Lower leg skin (tissue), 4 donors: ENCODE measurements around the gene DSTN. TPM values are rescaled to one million over a fixed set of nuclear protein-coding genes. Genes with fewer than 3 reads are reported as not detected.

Source experiments
- DNase-seq, 2 donors: peaks; one replicate each; pipeline ENCODE4 v3.0.0-alpha.2; 2019; ENCODE audit warnings: low spot score in 2 of 2
- H3K4me3 ChIP-seq: fragments of 200-600 bp; sonication (generic); 2 replicates; pipeline ENCODE4 v1.5.1; 2017; ENCODE audit warnings: mild to moderate bottlenecking, low read depth; ENCODE audit not compliant: poor library complexity, severe bottlenecking
- POLR2A ChIP-seq, 2 donors: fragments of 450-650 bp; IDR thresholded peaks; one replicate each; pipeline ENCODE4 v1.6.1; 2016 to 2017; ENCODE audit warnings: antibody characterized with exemption in 2 of 2, mild to moderate bottlenecking in 1 of 2, moderate library complexity in 1 of 2
- WGBS, 2 donors: methylation state at CpG; one replicate each; pipeline ENCODE4 v1.1.5; 2018; 5-methylcytosine and 5-hydroxymethylcytosine counted together
- intact Hi-C: fragments of 100-400 bp; cut with DNase I; formaldehyde crosslinking; loops from one replicate; pipeline ENCODE4 v1.15.0; 2023; ENCODE audit warnings: low total_unique reads
- total RNA-seq, 4 donors: library from RNA; depleted of rRNA; stranded (reverse); fragments of >200 nt; gene quantifications; one replicate each; pipeline ENCODE4 v1.1.0, GENCODE V29; 2016
- TF ChIP-seq, protein P1 (sequence below), 3 donors: fragments of 450-650 bp; IDR thresholded peaks; one replicate each; pipeline ENCODE4 v1.5.1; 2016; ENCODE audit warnings: antibody characterized with exemption in 3 of 3, mild to moderate bottlenecking in 3 of 3, moderate library complexity in 2 of 3

The DSTN gene
- total RNA-seq, 4 donors from 2014 or later = 237 to 335 (median 290) TPM

GRCh38 chr20:17642404-17643269, 72.8 kb downstream of the DSTN start:
- intact Hi-C loops = no loop called here
- TF ChIP-seq POLR2A (IDR thresholded peaks at IDR 0.05) = no peak
- TF ChIP-seq, protein P1, sequence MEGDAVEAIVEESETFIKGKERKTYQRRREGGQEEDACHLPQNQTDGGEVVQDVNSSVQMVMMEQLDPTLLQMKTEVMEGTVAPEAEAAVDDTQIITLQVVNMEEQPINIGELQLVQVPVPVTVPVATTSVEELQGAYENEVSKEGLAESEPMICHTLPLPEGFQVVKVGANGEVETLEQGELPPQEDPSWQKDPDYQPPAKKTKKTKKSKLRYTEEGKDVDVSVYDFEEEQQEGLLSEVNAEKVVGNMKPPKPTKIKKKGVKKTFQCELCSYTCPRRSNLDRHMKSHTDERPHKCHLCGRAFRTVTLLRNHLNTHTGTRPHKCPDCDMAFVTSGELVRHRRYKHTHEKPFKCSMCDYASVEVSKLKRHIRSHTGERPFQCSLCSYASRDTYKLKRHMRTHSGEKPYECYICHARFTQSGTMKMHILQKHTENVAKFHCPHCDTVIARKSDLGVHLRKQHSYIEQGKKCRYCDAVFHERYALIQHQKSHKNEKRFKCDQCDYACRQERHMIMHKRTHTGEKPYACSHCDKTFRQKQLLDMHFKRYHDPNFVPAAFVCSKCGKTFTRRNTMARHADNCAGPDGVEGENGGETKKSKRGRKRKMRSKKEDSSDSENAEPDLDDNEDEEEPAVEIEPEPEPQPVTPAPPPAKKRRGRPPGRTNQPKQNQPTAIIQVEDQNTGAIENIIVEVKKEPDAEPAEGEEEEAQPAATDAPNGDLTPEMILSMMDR (IDR thresholded peaks at IDR 0.05) = no peak
- 80 to 82% methylated on average over 19 of the region's 19 CpGs for WGBS, 2 donors
- H3K4me3 ChIP-seq = no peak overlapping the region
- no peak for DNase-seq

DNA sequence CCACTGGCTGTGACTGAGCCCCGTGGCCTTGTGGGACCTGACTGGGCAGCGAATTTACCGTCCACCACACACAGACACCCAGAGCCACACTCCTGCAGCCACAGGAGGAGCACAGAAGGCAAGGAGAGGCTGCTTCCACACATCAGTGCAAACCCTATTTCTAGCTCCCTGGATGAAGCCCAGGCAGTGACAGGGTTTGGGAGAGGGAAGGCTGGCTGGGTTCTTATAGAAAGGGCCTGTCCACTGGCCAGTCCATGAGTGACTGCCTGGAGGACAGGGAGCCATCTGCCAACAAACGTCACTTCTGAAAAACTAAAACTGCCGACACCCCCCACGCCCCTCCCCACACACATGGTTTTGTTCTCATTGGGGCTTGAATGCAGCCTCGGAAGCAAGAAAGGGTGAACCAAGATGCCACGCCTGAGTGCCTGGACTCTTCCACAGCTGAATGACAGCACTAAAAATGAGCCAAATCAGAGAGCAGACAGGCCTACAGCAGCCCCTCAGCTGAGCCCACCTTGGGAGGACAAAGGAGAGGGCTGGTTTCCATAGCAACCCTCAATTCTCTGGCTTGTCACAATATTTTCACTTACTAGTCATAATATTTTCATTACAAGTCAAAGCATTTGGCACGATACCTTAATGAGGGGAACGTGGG, 73.8 kb downstream of the DSTN start:
- 56 to 66% methylated on average over 10 of the region's 10 CpGs for WGBS, 2 donors
- DNase-seq = no peak
- TF ChIP-seq, protein P1 (IDR thresholded peaks at IDR 0.05) = no peak
- no peak for TF ChIP-seq POLR2A (IDR thresholded peaks at IDR 0.05)
- intact Hi-C loops = no loop called here
- no peak overlapping the region for H3K4me3 ChIP-seq

DNA sequence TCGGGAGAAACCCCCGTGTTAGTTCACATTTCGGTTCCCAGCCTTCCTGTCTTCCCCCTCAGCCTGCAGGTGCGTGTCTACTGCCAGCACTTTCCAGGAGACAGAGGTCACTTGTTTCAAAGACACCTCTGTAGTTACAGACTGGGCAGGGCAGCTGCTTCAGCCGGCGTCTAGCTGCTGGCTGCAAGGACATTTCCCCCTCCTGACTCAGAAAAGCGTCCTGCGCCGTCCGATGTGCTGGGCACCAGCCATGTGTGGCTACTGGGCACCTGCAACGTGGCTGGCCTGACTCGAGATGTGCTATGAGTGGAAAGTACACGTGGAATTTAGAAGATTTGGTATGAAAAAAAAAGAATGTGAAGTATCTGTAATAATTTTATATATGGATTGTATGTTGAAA, 74.6 kb downstream of the DSTN start:
- no peak for DNase-seq
- intact Hi-C loops = no loop called here
- no peak overlapping the region for H3K4me3 ChIP-seq
- WGBS, 2 donors = 71 to 80% methylated on average over 13 of the region's 13 CpGs
- TF ChIP-seq, protein P1 (IDR thresholded peaks at IDR 0.05) = no peak
- TF ChIP-seq POLR2A (IDR thresholded peaks at IDR 0.05) = no peak

DNA sequence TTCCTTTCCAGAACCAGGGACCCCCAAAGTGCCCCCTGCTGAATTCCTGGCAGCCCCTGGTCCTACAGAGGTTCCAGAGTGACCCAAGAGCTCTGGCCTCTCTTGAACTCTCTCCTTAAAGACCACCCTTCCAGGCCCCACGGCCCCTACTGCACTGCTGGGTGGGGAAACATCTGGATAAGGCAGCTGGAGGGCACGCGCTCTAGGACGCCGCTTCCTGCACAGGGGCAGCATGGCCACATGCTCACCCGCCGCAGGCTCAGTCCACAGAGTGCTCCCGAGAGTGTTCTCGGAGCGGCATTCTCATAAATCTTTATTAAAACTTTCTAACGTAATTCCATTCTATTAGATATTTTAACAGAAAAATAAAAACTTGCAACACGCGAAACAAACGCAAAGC, 75.1 kb downstream of the DSTN start:
- no peak overlapping the region for H3K4me3 ChIP-seq
- TF ChIP-seq, protein P1 (IDR thresholded peaks at IDR 0.05) = no peak
- TF ChIP-seq POLR2A (IDR thresholded peaks at IDR 0.05) = no peak
- DNase-seq = no peak
- intact Hi-C loops = no loop called here
- 92 to 93% methylated on average over 14 of the region's 14 CpGs for WGBS, 2 donors

GRCh38 chr20:17645546-17646208, 75.8 kb downstream of the DSTN start:
- DNase-seq = no peak
- no peak for TF ChIP-seq POLR2A (IDR thresholded peaks at IDR 0.05)
- TF ChIP-seq, protein P1 (IDR thresholded peaks at IDR 0.05) = no peak
- intact Hi-C loops = no loop called here
- no peak overlapping the region for H3K4me3 ChIP-seq
- WGBS, 2 donors = 75 to 82% methylated on average over 10 of the region's 10 CpGs
